Mammary epithelial cell (primary cell): ENCODE data around the gene CMTM5.

Experiments used
- EZH2 ChIP-seq: IDR thresholded peaks from 2 replicates; pipeline ENCODE4 v1.6.1; 2012; ENCODE audit warnings: low read length, inconsistent platforms, borderline replicate concordance
- TF ChIP-seq, protein P1 (sequence below), 2 donors: IDR thresholded peaks in 1 of 2; conservative IDR thresholded peaks in 1 of 2; 2 replicates each; pipeline ENCODE4 v1.5.1; 2011 to 2012; ENCODE audit warnings: inconsistent platforms in 2 of 2, low read length in 2 of 2, mild to moderate bottlenecking in 2 of 2, control low read depth in 1 of 2, low read depth in 1 of 2; ENCODE audit not compliant: insufficient read depth in 1 of 2; ENCODE audit errors: extremely low read depth in 1 of 2

DNA sequence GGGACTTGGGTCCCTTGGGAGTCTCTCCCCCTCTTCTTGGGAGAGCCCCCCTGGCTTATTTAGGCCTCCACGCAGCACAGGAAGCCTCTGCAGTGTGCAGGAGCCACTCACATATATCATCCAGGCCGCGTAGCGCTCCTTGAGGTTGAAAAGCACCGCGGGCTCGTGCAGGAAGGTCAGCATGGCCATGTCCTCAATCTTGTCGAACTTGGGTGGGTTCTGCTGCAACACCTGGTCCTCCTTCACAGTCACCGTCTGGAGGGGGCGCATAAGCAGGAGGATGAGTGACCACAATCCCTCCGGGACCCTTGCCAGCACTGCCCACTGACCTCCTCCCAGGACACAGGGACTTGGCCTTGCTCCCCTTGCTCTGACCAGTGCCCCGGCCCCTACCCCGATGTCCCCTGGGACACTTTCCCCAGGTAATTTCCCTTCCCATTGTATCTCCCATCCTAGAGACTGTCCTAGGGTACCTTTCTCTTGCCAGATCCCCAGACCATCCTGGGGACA lies 28.7 kb downstream of the CMTM5 start:
- TF ChIP-seq, protein P1, sequence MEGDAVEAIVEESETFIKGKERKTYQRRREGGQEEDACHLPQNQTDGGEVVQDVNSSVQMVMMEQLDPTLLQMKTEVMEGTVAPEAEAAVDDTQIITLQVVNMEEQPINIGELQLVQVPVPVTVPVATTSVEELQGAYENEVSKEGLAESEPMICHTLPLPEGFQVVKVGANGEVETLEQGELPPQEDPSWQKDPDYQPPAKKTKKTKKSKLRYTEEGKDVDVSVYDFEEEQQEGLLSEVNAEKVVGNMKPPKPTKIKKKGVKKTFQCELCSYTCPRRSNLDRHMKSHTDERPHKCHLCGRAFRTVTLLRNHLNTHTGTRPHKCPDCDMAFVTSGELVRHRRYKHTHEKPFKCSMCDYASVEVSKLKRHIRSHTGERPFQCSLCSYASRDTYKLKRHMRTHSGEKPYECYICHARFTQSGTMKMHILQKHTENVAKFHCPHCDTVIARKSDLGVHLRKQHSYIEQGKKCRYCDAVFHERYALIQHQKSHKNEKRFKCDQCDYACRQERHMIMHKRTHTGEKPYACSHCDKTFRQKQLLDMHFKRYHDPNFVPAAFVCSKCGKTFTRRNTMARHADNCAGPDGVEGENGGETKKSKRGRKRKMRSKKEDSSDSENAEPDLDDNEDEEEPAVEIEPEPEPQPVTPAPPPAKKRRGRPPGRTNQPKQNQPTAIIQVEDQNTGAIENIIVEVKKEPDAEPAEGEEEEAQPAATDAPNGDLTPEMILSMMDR (conservative IDR thresholded peaks at IDR 0.05 in 1 of 2, IDR thresholded peaks at IDR 0.05 in 1 of 2; ENCODE audit: extremely low read depth in 1 of 2, insufficient read depth in 1 of 2, low read depth in 1 of 2, low read length in 2 of 2): no peak
- no peak for TF ChIP-seq EZH2
